ENCODE results near the gene C2orf92.

Gene C2orf92

GRCh38 chr2:97714084-97714949 is 44.8 kb downstream of the C2orf92 start:
- peak; percentile 21 for DNase-seq (ENCODE audit: low spot score)

GRCh38 chr2:97714950-97715652 is 45.6 kb downstream of the C2orf92 start:
- DNase-seq (ENCODE audit: low spot score) = no peak

GRCh38 chr2:97715951-97716694 is 46.6 kb downstream of the C2orf92 start:
- no peak for DNase-seq (ENCODE audit: low spot score)

- no peak for DNase-seq (ENCODE audit: low spot score)
Measured at GRCh38 chr2:97716695-97717612, 47.4 kb downstream of the C2orf92 start.

- DNase-seq (ENCODE audit: low spot score) = no peak
Measured at GRCh38 chr2:97717613-97717995, 48.1 kb downstream of the C2orf92 start.

GRCh38 chr2:97718051-97718882 is 48.8 kb downstream of the C2orf92 start:
- no peak for DNase-seq (ENCODE audit: low spot score)

- no peak for DNase-seq (ENCODE audit: low spot score)
Measured at GRCh38 chr2:97718942-97719341, 49.4 kb downstream of the C2orf92 start.

- no peak for DNase-seq (ENCODE audit: low spot score)
Measured at GRCh38 chr2:97719362-97720155, 50.0 kb downstream of the C2orf92 start.

- no peak for DNase-seq (ENCODE audit: low spot score)
Measured at GRCh38 chr2:97720746-97721145, 51.2 kb downstream of the C2orf92 start.

- no peak for DNase-seq (ENCODE audit: low spot score)
Measured at GRCh38 chr2:97722227-97722626, 52.7 kb downstream of the C2orf92 start.

GRCh38 chr2:97723156-97724072 is 53.9 kb downstream of the C2orf92 start:
- DNase-seq (ENCODE audit: low spot score) = no peak

GRCh38 chr2:97724073-97724410 is 54.5 kb downstream of the C2orf92 start:
- DNase-seq (ENCODE audit: low spot score) = no peak

GRCh38 chr2:97724501-97724900 is 55.0 kb downstream of the C2orf92 start:
- DNase-seq (ENCODE audit: low spot score) = no peak

- no peak for DNase-seq (ENCODE audit: low spot score)
Measured at GRCh38 chr2:97724946-97725688, 55.6 kb downstream of the C2orf92 start.

- DNase-seq (ENCODE audit: low spot score) = no peak
Measured at GRCh38 chr2:97726261-97727064, 57.0 kb downstream of the C2orf92 start.

- no peak for DNase-seq (ENCODE audit: low spot score)
Measured at GRCh38 chr2:97727296-97727695, 57.8 kb downstream of the C2orf92 start.

GRCh38 chr2:97728091-97728731 is 58.7 kb downstream of the C2orf92 start:
- no peak for DNase-seq (ENCODE audit: low spot score)
